ENCODE measurements around the gene PRM3. TPM values are rescaled to one million over a fixed set of nuclear protein-coding genes. Genes with fewer than 3 reads are reported as not detected.

Gene PRM3
- total RNA-seq, 2 experiments from 2014 or later: not detected

- CTCF ChIA-PET: interaction anchor here (0.6 to 6.8 kb wide), 17 partner anchors 15 to 289 kb away, joined by 3 to 118 read pairs (median 8); no protein-coding TSS in a partner anchor
- DNase-seq: peak; percentile 77
- intact Hi-C loops (cut with micrococcal nuclease): loop anchor here (1.0 to 5.0 kb wide), 2 partner anchors 76 to 265 kb away; no protein-coding TSS in a partner anchor
- peak overlapping the region; percentile 97 for H3K27ac Mint-ChIP-seq
- H3K4me3 Mint-ChIP-seq: peak overlapping the region; percentile 98
- H3K36me3 Mint-ChIP-seq: peaks cover 67% of the 10 kb centered on the region
- peaks cover 6% of the 10 kb centered on the region for H3K27me3 Mint-ChIP-seq
- POLR2A ChIA-PET: interaction anchor here (0.6 to 7.4 kb wide), 29 partner anchors 10 to 333 kb away, joined by 3 to 129 read pairs (median 9); partner anchors contain the start of gene LITAF
- H3K9me3 Mint-ChIP-seq: no peaks in the 10 kb centered on the region
- H3K4me1 Mint-ChIP-seq (ENCODE audit: low read depth): peaks cover 50% of the 10 kb centered on the region
Measured at GRCh38 chr16:11253009-11253994, 20.1 kb downstream of the PRM3 start.

- DNase-seq: peak; percentile 50
- H3K36me3 Mint-ChIP-seq: peaks cover 73% of the 10 kb centered on the region
- peaks cover 51% of the 10 kb centered on the region for H3K4me1 Mint-ChIP-seq (ENCODE audit: low read depth)
- CTCF ChIA-PET: interaction anchor here (0.7 to 3.1 kb wide), 16 partner anchors 14 to 332 kb away, joined by 3 to 29 read pairs (median 4); no protein-coding TSS in a partner anchor
- peaks cover 2% of the 10 kb centered on the region for H3K9me3 Mint-ChIP-seq
- POLR2A ChIA-PET: interaction anchor here (0.6 to 7.4 kb wide), 29 partner anchors 11 to 295 kb away, joined by 3 to 129 read pairs (median 5); no protein-coding TSS in a partner anchor
- peak overlapping the region; percentile 97 for H3K27ac Mint-ChIP-seq
- H3K27me3 Mint-ChIP-seq: peaks cover 6% of the 10 kb centered on the region
- H3K4me3 Mint-ChIP-seq: peak overlapping the region; percentile 98
- intact Hi-C loops (cut with micrococcal nuclease): loop anchor here (1.0 to 5.0 kb wide), 8 partner anchors 18 to 288 kb away; no protein-coding TSS in a partner anchor
Measured at GRCh38 chr16:11252482-11252931, 20.9 kb downstream of the PRM3 start.

GRCh38 chr16:11251525-11252481 lies 21.6 kb downstream of the PRM3 start:
- Mint-ChIP-seq H3K27ac (peak overlapping the region; percentile 97), H3K4me1 (ENCODE audit: low read depth) (peaks cover 51% of the 10 kb centered on the region), H3K36me3 (peaks cover 68% of the 10 kb centered on the region), H3K9me3 (peaks cover 2% of the 10 kb centered on the region), H3K4me3 (peak overlapping the region; percentile 98), H3K27me3 (peaks cover 6% of the 10 kb centered on the region)
- POLR2A ChIA-PET: interaction anchor here (0.6 to 7.4 kb wide), 34 partner anchors 11 to 311 kb away, joined by 3 to 129 read pairs (median 4); no protein-coding TSS in a partner anchor
- CTCF ChIA-PET: interaction anchor here (0.7 to 3.1 kb wide), 17 partner anchors 14 to 333 kb away, joined by 3 to 29 read pairs (median 4); no protein-coding TSS in a partner anchor
- intact Hi-C loops (cut with micrococcal nuclease): loop anchor here (1.0 to 5.0 kb wide), 8 partner anchors 18 to 288 kb away; no protein-coding TSS in a partner anchor
- DNase-seq: peak; percentile 91

- H3K9me3 Mint-ChIP-seq: peaks cover 2% of the 10 kb centered on the region
- H3K27me3 Mint-ChIP-seq: peaks cover 6% of the 10 kb centered on the region
- H3K4me1 Mint-ChIP-seq (ENCODE audit: low read depth): peaks cover 56% of the 10 kb centered on the region
- CTCF ChIA-PET: interaction anchor here (1.2 to 3.1 kb wide), 7 partner anchors 17 to 296 kb away, joined by 3 to 29 read pairs (median 9); no protein-coding TSS in a partner anchor
- peak overlapping the region; percentile 98 for H3K4me3 Mint-ChIP-seq
- H3K27ac Mint-ChIP-seq: peak overlapping the region; percentile 97
- peaks cover 65% of the 10 kb centered on the region for H3K36me3 Mint-ChIP-seq
- intact Hi-C loops (cut with micrococcal nuclease): loop anchor here (5.0 kb wide), 1 partner anchor 74 kb away; no protein-coding TSS in a partner anchor
- POLR2A ChIA-PET: interaction anchor here (0.8 to 7.4 kb wide), 23 partner anchors 10 to 294 kb away, joined by 3 to 129 read pairs (median 7); no protein-coding TSS in a partner anchor
- no peak for DNase-seq
Measured at GRCh38 chr16:11250786-11251524, 22.5 kb downstream of the PRM3 start.

- Mint-ChIP-seq H3K9me3 (peaks cover 2% of the 10 kb centered on the region), H3K36me3 (peaks cover 61% of the 10 kb centered on the region), H3K27me3 (peaks cover 6% of the 10 kb centered on the region), H3K27ac (peak overlapping the region; percentile 72), H3K4me3 (peak overlapping the region; percentile 40), H3K4me1 (ENCODE audit: low read depth) (peaks cover 63% of the 10 kb centered on the region)
- intact Hi-C loops (cut with micrococcal nuclease): loop anchor here (5.0 kb wide), 1 partner anchor 73 kb away; no protein-coding TSS in a partner anchor
- DNase-seq: peak; percentile 48
- POLR2A ChIA-PET: interaction anchor here (0.7 to 7.4 kb wide), 5 partner anchors 9 to 198 kb away, joined by 3 to 129 read pairs (median 3); no protein-coding TSS in a partner anchor
- CTCF ChIA-PET: interaction anchor here (2.4 to 3.1 kb wide), 2 partner anchors 16 to 285 kb away, joined by 9 to 29 read pairs; no protein-coding TSS in a partner anchor
Measured at GRCh38 chr16:11250091-11250785, 23.2 kb downstream of the PRM3 start.

- ChIA-PET POLR2A (interaction anchor here (0.7 to 3.7 kb wide), 5 partner anchors 8 to 197 kb away, joined by 3 to 28 read pairs (median 3); no protein-coding TSS in a partner anchor), CTCF (no interaction called here)
- Mint-ChIP-seq H3K27me3 (peaks cover 6% of the 10 kb centered on the region), H3K4me3 (peak overlapping the region; percentile 48), H3K4me1 (ENCODE audit: low read depth) (peaks cover 68% of the 10 kb centered on the region), H3K27ac (peak overlapping the region; percentile 72), H3K36me3 (peaks cover 55% of the 10 kb centered on the region), H3K9me3 (peaks cover 2% of the 10 kb centered on the region)
- peak; percentile 45 for DNase-seq
- intact Hi-C loops (cut with micrococcal nuclease): loop anchor here (5.0 kb wide), 1 partner anchor 72 kb away; no protein-coding TSS in a partner anchor
Measured at GRCh38 chr16:11249233-11250061, 24.0 kb downstream of the PRM3 start.

- intact Hi-C loops (cut with micrococcal nuclease): no loop called here
- peak; percentile 65 for DNase-seq
- POLR2A ChIA-PET: interaction anchor here (0.6 to 3.7 kb wide), 12 partner anchors 8 to 284 kb away, joined by 3 to 36 read pairs (median 4); partner anchors contain the start of gene SOCS1
- Mint-ChIP-seq H3K4me1 (ENCODE audit: low read depth) (peaks cover 64% of the 10 kb centered on the region), H3K9me3 (peaks cover 2% of the 10 kb centered on the region), H3K27me3 (peaks cover 2% of the 10 kb centered on the region), H3K27ac (peak overlapping the region; percentile 93), H3K36me3 (peaks cover 43% of the 10 kb centered on the region), H3K4me3 (no peak overlapping the region)
- CTCF ChIA-PET: interaction anchor here (0.7 to 1.5 kb wide), 4 partner anchors 9 to 284 kb away, joined by 3 to 5 read pairs (median 4); no protein-coding TSS in a partner anchor
Measured at GRCh38 chr16:11248133-11248532, 25.3 kb downstream of the PRM3 start.

- POLR2A ChIA-PET: interaction anchor here (0.7 to 3.7 kb wide), 10 partner anchors 10 to 282 kb away, joined by 3 to 36 read pairs (median 10); partner anchors contain the start of gene SOCS1
- intact Hi-C loops (cut with micrococcal nuclease): loop anchor here (1.0 kb wide), 2 partner anchors 12 to 21 kb away; no protein-coding TSS in a partner anchor
- H3K36me3 Mint-ChIP-seq: peaks cover 25% of the 10 kb centered on the region
- peaks cover 48% of the 10 kb centered on the region for H3K4me1 Mint-ChIP-seq (ENCODE audit: low read depth)
- no peak overlapping the region for H3K4me3 Mint-ChIP-seq
- CTCF ChIA-PET: interaction anchor here (1.1 to 2.3 kb wide), 8 partner anchors 10 to 282 kb away, joined by 4 to 13 read pairs (median 6); partner anchors contain the start of gene SOCS1
- H3K27me3 Mint-ChIP-seq: no peaks in the 10 kb centered on the region
- peaks cover 2% of the 10 kb centered on the region for H3K9me3 Mint-ChIP-seq
- peak overlapping the region; percentile 77 for H3K27ac Mint-ChIP-seq
- DNase-seq: peak; percentile 71
Measured at GRCh38 chr16:11245988-11246387, 27.4 kb downstream of the PRM3 start.

Data from activated CD4-positive, alpha-beta memory T cell treated with anti-CD3 and anti-CD28 coated beads for 36 hours (primary cell).